WERI-Rb-1 (cell line): ENCODE results near the gene SLC25A39.

Experiments used
- DNase-seq: peaks from one replicate; pipeline ENCODE4 v3.0.0-alpha.2; 2020
- H3K27ac ChIP-seq: fragments of 250-450 bp; sonication (Bioruptor Pico); 2 replicates; pipeline ENCODE4 v1.5.1; 2020; ENCODE audit warnings: mild to moderate bottlenecking, moderate library complexity
- H3K27me3 ChIP-seq: fragments of 250-450 bp; sonication (Bioruptor Pico); 2 replicates; pipeline ENCODE4 v1.5.1; 2021; ENCODE audit warnings: mild to moderate bottlenecking, low read depth, moderate library complexity; ENCODE audit not compliant: insufficient read depth, severe bottlenecking
- H3K36me3 ChIP-seq: fragments of 250-450 bp; sonication (Bioruptor Pico); 2 replicates; pipeline ENCODE4 v1.5.1; 2020; ENCODE audit warnings: mild to moderate bottlenecking, moderate library complexity
- H3K4me3 ChIP-seq: 2 replicates; pipeline ENCODE4 v1.5.1; 2011; ENCODE audit warnings: low read depth, mild to moderate bottlenecking, control low read depth, low read length
- H3K9me3 ChIP-seq: fragments of 250-450 bp; sonication (Bioruptor Pico); 2 replicates; pipeline ENCODE4 v1.5.1; 2021; ENCODE audit warnings: mild to moderate bottlenecking, moderate library complexity; ENCODE audit not compliant: severe bottlenecking
- TF ChIP-seq, protein P1 (sequence below): IDR thresholded peaks from 2 replicates; pipeline ENCODE4 v1.5.1; 2011; ENCODE audit warnings: low read depth, mild to moderate bottlenecking, control low read depth, inconsistent platforms, low read length

Gene SLC25A39

DNA sequence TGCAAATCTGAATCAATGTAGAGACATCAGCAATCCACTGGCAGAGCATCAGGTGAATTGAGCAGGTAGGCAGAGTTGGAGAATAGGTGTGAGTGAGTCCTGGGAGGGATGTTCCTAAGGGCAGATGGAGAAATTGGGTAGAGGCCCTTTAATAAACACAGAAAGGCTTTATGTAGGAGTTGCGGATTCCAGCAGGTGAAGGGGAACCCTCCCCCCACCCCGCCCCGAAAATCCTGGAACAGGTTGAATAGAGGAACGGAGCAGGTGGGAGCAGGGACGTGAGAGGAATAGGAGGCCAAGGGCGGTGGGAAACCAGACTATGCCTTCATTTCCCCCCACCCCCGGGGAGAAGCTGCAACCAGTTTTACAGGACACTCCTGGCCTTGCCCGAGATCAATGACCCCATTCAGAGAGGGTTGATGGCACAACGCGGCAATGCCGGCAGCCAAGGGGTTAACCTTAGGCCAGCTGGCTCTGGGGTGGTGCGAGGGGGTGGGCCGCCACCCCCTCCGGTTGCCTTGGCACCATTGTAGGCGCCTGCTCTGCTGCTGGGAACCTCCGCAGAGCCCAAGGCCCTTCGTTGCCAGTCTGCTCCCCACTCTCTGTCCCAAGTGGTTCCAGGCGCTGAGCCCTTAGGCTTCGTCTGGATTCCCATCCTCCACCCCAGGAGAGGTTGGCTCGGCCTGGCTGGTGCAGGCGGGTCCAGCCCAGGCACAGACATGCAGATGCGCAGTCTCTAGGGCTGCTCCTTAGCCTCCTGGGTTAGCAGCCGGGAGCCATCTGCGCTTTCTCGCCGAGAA is 17.0 kb downstream of the SLC25A39 start:
- no peaks in the 10 kb centered on the region for H3K27me3 ChIP-seq
- H3K27ac ChIP-seq: peak overlapping the region; percentile 95
- DNase-seq: peak; percentile 92
- peak overlapping the region; percentile 65 for H3K4me3 ChIP-seq
- TF ChIP-seq, protein P1, sequence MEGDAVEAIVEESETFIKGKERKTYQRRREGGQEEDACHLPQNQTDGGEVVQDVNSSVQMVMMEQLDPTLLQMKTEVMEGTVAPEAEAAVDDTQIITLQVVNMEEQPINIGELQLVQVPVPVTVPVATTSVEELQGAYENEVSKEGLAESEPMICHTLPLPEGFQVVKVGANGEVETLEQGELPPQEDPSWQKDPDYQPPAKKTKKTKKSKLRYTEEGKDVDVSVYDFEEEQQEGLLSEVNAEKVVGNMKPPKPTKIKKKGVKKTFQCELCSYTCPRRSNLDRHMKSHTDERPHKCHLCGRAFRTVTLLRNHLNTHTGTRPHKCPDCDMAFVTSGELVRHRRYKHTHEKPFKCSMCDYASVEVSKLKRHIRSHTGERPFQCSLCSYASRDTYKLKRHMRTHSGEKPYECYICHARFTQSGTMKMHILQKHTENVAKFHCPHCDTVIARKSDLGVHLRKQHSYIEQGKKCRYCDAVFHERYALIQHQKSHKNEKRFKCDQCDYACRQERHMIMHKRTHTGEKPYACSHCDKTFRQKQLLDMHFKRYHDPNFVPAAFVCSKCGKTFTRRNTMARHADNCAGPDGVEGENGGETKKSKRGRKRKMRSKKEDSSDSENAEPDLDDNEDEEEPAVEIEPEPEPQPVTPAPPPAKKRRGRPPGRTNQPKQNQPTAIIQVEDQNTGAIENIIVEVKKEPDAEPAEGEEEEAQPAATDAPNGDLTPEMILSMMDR: no peak
- peaks cover 5% of the 10 kb centered on the region; the same call in 1 of the 2 replicates for H3K36me3 ChIP-seq
- no peaks in the 10 kb centered on the region for H3K9me3 ChIP-seq

GRCh38 chr17:44304651-44305050 is 20.0 kb downstream of the SLC25A39 start:
- Histone ChIP-seq H3K27me3 (no peaks in the 10 kb centered on the region), H3K27ac (no peak overlapping the region), H3K4me3 (no peak overlapping the region), H3K36me3 (peaks cover 9% of the 10 kb centered on the region), H3K9me3 (no peaks in the 10 kb centered on the region)
- no peak for DNase-seq
- TF ChIP-seq, protein P1: no peak

DNA sequence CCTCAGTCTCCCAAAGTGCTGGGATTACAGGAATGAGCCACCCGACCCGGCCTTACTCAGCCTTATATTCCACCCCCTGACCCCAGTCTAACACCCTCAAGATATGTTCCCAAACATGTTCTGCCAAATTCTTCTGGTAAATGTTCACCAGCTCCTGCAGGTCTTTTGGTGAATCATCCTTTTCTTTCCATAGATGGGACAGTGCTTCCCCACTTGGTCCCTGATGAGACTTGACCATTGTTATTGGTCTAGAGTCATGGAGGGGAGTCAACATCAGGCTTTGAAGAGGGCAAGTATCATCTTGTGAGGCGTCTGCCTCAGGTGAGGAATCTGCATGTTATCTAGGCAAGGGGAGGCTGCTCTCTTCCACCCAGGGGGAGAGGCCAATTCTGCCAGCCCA is 26.6 kb downstream of the SLC25A39 start:
- TF ChIP-seq, protein P1: no peak
- no peak for DNase-seq

DNA sequence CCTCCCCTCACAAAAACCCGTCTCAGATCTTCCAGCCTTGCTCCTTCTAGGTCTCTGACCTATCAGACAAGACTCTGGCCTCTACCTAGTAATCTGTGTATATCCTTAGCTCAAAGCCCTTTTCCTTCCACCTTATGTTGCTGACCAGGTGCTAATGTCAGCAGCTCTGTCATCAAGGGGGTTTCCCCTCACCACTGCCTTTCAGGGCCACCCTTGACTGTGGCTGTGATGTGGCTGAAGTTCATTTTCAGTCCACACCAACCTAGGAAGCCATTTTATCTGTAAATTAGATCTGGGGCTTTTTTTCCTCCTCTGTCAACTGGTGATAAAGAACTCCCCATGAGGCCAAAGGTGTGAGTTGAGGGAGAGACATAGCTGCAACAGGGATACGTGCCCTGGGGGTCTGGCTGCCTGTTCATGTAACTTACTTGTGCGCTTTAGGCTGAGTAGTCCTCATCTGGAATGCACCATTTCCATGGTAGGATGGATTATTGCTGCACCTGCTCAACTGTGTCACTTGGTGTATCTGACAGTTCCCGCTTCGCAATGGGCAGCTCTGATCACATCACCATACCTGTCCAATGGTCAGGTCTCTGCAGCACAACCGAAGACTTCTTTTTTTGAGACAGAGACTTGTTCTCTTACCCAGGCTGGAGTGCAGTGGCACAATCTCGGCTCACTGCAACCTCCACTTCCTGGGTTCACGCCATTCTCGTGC is 31.0 kb downstream of the SLC25A39 start:
- H3K27me3 ChIP-seq: no peaks in the 10 kb centered on the region
- TF ChIP-seq, protein P1: no peak
- DNase-seq: no peak
- no peak overlapping the region for H3K27ac ChIP-seq
- H3K4me3 ChIP-seq: no peak overlapping the region
- H3K9me3 ChIP-seq: no peaks in the 10 kb centered on the region
- no peaks in the 10 kb centered on the region for H3K36me3 ChIP-seq

More for the DNA sequence above, 26.6 kb downstream of the SLC25A39 start:
- H3K27me3 ChIP-seq: no peaks in the 10 kb centered on the region
- H3K9me3 ChIP-seq: no peaks in the 10 kb centered on the region
- H3K36me3 ChIP-seq: peaks cover 9% of the 10 kb centered on the region
- no peak overlapping the region for H3K27ac ChIP-seq
- H3K4me3 ChIP-seq: no peak overlapping the region

GRCh38 chr17:44287651-44288050 is 37.0 kb downstream of the SLC25A39 start:
- TF ChIP-seq, protein P1: no peak
- Histone ChIP-seq H3K27ac (no peak overlapping the region), H3K9me3 (no peaks in the 10 kb centered on the region), H3K27me3 (no peaks in the 10 kb centered on the region), H3K36me3 (no peaks in the 10 kb centered on the region), H3K4me3 (no peak overlapping the region)
- DNase-seq: no peak
